ENCODE measurements around the gene ANK2.

Gene ANK2

GRCh38 chr4:113407409-113407808 is 358.0 kb downstream of the ANK2 start:
- DNase-seq, result no peak

- DNase-seq, result no peak
Measured at GRCh38 chr4:113409181-113409580, 359.7 kb downstream of the ANK2 start.

GRCh38 chr4:113410686-113411085 is 361.2 kb downstream of the ANK2 start:
- DNase-seq, result no peak

- no peak for DNase-seq
Measured at GRCh38 chr4:113411496-113411938, 362.1 kb downstream of the ANK2 start.

- DNase-seq, result no peak
Measured at GRCh38 chr4:113419631-113420030, 370.2 kb downstream of the ANK2 start.

DNA sequence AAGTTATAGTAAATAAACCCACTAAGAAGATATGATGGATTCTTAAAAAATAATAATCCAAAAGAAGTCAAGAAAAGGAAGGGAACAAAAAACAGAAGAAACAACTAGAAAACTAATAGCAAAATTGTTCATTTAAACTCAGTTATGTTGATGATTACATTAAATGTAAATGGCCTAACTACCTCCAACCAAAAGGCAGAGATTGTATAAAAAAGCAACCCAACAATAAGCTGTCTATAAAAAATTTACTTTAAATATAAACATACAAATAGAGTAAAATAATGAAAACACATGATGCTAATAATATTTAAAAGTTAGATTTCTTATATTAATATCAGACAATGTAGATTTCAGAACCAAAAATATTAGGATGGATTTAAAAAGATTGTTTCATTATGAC is 371.5 kb downstream of the ANK2 start:
- no peak for DNase-seq

DNA sequence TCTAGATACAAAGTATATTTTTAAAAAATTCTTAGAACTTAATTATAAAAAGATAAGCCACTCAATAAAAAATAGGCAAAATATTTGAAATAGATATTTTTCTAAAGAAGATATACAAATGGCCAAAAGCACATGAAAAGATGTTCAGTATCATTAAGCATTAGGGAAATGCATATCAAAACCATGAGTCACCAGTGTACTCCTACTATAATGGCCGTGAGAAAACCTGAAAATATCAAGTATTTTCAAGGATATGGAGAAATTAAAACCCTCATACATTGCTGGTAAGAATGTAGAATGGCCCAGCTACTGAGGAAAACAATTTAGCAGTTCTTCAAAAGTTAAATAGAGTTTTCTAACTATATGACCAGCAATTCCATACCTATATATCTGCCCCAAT is 374.2 kb downstream of the ANK2 start:
- DNase-seq, result no peak

GRCh38 chr4:113433116-113433515 is 383.7 kb downstream of the ANK2 start:
- DNase-seq, result no peak

Data from CD4-positive, alpha-beta T cell treated with Interferon alpha-2 for 1 hour (primary cell).